Panc1 (cell line): ENCODE measurements around the gene MMAB.

Source experiments
- POLR2AphosphoS5 ChIP-seq: IDR thresholded peaks from 2 replicates; pipeline ENCODE4 v1.6.1; 2012; ENCODE audit warnings: mild to moderate bottlenecking, low read depth, low read length, moderate library complexity
- SIN3A ChIP-seq: IDR thresholded peaks from 2 replicates; pipeline ENCODE4 v1.6.1; 2012; ENCODE audit warnings: low read depth, mild to moderate bottlenecking, low read length, moderate library complexity, borderline replicate concordance; ENCODE audit not compliant: insufficient read depth
- TCF7L2 ChIP-seq: IDR thresholded peaks from 2 replicates; pipeline ENCODE4 v1.6.1; 2011; ENCODE audit warnings: mild to moderate bottlenecking, low read depth, low read length, inconsistent platforms
- TF ChIP-seq, protein P1 (sequence below): fragments of 450-650 bp; IDR thresholded peaks from 2 replicates; pipeline ENCODE4 v1.5.1; 2017; ENCODE audit warnings: mild to moderate bottlenecking
- TF ChIP-seq, protein P2 (sequence below), 2 experiments: IDR thresholded peaks; 2 replicates each; pipeline ENCODE4 v1.6.1; 2011 to 2012; ENCODE audit warnings: low read depth in 2 of 2, control low read depth in 1 of 2, low read length in 1 of 2, mild to moderate bottlenecking in 1 of 2, moderate library complexity in 1 of 2; ENCODE audit not compliant: insufficient read depth in 1 of 2

DNA sequence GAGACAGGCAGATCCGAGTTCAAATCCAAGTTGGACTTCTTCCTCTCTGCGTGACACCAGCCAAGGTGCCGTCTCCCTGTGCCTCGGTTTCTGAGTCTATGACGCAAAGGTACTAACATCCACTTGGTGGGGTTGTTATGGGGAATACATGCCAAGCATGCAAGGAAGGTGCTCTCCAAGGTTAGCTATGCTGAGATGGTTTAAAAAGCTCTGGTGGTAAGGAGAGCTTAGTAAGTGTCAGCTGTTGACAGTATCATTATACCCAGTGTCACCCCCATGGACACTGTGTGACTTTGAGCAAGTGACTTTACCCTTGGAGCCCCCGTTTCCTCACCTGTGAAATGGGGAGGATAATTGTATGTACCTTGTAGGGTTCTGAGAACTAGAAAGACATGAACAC is 22.2 kb downstream of the MMAB start:
- TF ChIP-seq, protein P1, sequence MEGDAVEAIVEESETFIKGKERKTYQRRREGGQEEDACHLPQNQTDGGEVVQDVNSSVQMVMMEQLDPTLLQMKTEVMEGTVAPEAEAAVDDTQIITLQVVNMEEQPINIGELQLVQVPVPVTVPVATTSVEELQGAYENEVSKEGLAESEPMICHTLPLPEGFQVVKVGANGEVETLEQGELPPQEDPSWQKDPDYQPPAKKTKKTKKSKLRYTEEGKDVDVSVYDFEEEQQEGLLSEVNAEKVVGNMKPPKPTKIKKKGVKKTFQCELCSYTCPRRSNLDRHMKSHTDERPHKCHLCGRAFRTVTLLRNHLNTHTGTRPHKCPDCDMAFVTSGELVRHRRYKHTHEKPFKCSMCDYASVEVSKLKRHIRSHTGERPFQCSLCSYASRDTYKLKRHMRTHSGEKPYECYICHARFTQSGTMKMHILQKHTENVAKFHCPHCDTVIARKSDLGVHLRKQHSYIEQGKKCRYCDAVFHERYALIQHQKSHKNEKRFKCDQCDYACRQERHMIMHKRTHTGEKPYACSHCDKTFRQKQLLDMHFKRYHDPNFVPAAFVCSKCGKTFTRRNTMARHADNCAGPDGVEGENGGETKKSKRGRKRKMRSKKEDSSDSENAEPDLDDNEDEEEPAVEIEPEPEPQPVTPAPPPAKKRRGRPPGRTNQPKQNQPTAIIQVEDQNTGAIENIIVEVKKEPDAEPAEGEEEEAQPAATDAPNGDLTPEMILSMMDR = no peak
- TF ChIP-seq POLR2AphosphoS5 (no peak), TCF7L2 (no peak), SIN3A (no peak)
- TF ChIP-seq, protein P2, sequence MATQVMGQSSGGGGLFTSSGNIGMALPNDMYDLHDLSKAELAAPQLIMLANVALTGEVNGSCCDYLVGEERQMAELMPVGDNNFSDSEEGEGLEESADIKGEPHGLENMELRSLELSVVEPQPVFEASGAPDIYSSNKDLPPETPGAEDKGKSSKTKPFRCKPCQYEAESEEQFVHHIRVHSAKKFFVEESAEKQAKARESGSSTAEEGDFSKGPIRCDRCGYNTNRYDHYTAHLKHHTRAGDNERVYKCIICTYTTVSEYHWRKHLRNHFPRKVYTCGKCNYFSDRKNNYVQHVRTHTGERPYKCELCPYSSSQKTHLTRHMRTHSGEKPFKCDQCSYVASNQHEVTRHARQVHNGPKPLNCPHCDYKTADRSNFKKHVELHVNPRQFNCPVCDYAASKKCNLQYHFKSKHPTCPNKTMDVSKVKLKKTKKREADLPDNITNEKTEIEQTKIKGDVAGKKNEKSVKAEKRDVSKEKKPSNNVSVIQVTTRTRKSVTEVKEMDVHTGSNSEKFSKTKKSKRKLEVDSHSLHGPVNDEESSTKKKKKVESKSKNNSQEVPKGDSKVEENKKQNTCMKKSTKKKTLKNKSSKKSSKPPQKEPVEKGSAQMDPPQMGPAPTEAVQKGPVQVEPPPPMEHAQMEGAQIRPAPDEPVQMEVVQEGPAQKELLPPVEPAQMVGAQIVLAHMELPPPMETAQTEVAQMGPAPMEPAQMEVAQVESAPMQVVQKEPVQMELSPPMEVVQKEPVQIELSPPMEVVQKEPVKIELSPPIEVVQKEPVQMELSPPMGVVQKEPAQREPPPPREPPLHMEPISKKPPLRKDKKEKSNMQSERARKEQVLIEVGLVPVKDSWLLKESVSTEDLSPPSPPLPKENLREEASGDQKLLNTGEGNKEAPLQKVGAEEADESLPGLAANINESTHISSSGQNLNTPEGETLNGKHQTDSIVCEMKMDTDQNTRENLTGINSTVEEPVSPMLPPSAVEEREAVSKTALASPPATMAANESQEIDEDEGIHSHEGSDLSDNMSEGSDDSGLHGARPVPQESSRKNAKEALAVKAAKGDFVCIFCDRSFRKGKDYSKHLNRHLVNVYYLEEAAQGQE (IDR thresholded peaks at IDR 0.05; ENCODE audit: insufficient read depth in 1 of 2, low read depth in 2 of 2, low read length in 1 of 2) = no peak; a peak in 1 of 4 replicates
